H9 (cell line): ENCODE data around the gene MARCHF3. TPM values are rescaled to one million over a fixed set of nuclear protein-coding genes. Genes with fewer than 3 reads are reported as not detected.

Source experiments
- DNase-seq: peaks from one replicate; pipeline ENCODE4 v3.0.0-alpha.2; 2017
- H2AFZ ChIP-seq: one replicate; pipeline ENCODE4 v1.6.1; 2013; ENCODE audit warnings: mild to moderate bottlenecking, low read length, control low read depth, moderate library complexity
- H2AK5ac ChIP-seq: 2 replicates; pipeline ENCODE4 v1.6.1; 2013; ENCODE audit warnings: low read length, control low read depth, mixed read lengths; ENCODE audit not compliant: insufficient read length
- H2BK120ac ChIP-seq: one replicate; pipeline ENCODE4 v1.6.1; 2013; ENCODE audit warnings: low read depth, mild to moderate bottlenecking, low read length, control low read depth, inconsistent platforms; ENCODE audit not compliant: poor library complexity, severe bottlenecking
- H2BK12ac ChIP-seq: 2 replicates; pipeline ENCODE4 v1.6.1; 2013; ENCODE audit warnings: low read length, control low read depth, mixed read lengths, low read depth; ENCODE audit not compliant: insufficient read length
- H2BK15ac ChIP-seq: 2 replicates; pipeline ENCODE4 v1.6.1; 2013; ENCODE audit warnings: low read depth, low read length, control low read depth
- H2BK20ac ChIP-seq: one replicate; pipeline ENCODE4 v1.6.1; 2013; ENCODE audit warnings: low read depth, mild to moderate bottlenecking, low read length, control low read depth, inconsistent platforms; ENCODE audit not compliant: poor library complexity, severe bottlenecking
- H2BK5ac ChIP-seq: 2 replicates; pipeline ENCODE4 v1.6.1; 2013; ENCODE audit warnings: low read length, control low read depth, mixed read lengths; ENCODE audit not compliant: insufficient read length
- H3K14ac ChIP-seq: 2 replicates; pipeline ENCODE4 v1.6.1; 2013; ENCODE audit warnings: low read length, control low read depth; ENCODE audit not compliant: insufficient read depth
- H3K18ac ChIP-seq: 2 replicates; pipeline ENCODE4 v1.6.1; 2013; ENCODE audit warnings: low read depth, mild to moderate bottlenecking, mixed read lengths, low read length, control low read depth; ENCODE audit not compliant: insufficient read length
- H3K23ac ChIP-seq: 2 replicates; pipeline ENCODE4 v1.6.1; 2013; ENCODE audit warnings: low read length, control low read depth, mixed read lengths, low read depth; ENCODE audit not compliant: insufficient read length
- H3K23me2 ChIP-seq: 2 replicates; pipeline ENCODE4 v1.6.1; 2013; ENCODE audit warnings: low read depth, mild to moderate bottlenecking, mixed read lengths, low read length, control low read depth; ENCODE audit not compliant: insufficient read length, poor library complexity, severe bottlenecking
- H3K27ac ChIP-seq: 2 replicates; pipeline ENCODE4 v1.5.1; 2013; ENCODE audit warnings: low read length, control low read depth, mixed read lengths, low read depth; ENCODE audit not compliant: insufficient read length
- H3K27me3 ChIP-seq: 2 replicates; pipeline ENCODE4 v1.6.1; 2013; ENCODE audit warnings: low read length, control low read depth, inconsistent platforms; ENCODE audit not compliant: insufficient read depth
- H3K4ac ChIP-seq: 2 replicates; pipeline ENCODE4 v1.6.1; 2013; ENCODE audit warnings: low read depth, mild to moderate bottlenecking, control low read depth, inconsistent platforms, low read length, moderate library complexity
- H3K4me1 ChIP-seq: 2 replicates; pipeline ENCODE4 v1.6.1; 2013; ENCODE audit warnings: low read length, control low read depth, inconsistent platforms; ENCODE audit not compliant: insufficient read depth
- H3K4me2 ChIP-seq: 2 replicates; pipeline ENCODE4 v1.6.1; 2013; ENCODE audit warnings: low read length, control low read depth, mixed read lengths; ENCODE audit not compliant: insufficient read length, insufficient read depth
- H3K56ac ChIP-seq: 2 replicates; pipeline ENCODE4 v1.6.1; 2013; ENCODE audit warnings: low read depth, mild to moderate bottlenecking, mixed read lengths, low read length, control low read depth; ENCODE audit not compliant: insufficient read length
- H3K79me1 ChIP-seq: 2 replicates; pipeline ENCODE4 v1.6.1; 2013; ENCODE audit warnings: low read depth, mild to moderate bottlenecking, moderate library complexity, low read length, control low read depth, inconsistent platforms; ENCODE audit not compliant: insufficient read depth, poor library complexity, severe bottlenecking
- H3K79me2 ChIP-seq: 2 replicates; pipeline ENCODE4 v1.6.1; 2013; ENCODE audit warnings: low read length, control low read depth, inconsistent platforms; ENCODE audit not compliant: insufficient read depth
- H3K9ac ChIP-seq: 2 replicates; pipeline ENCODE4 v1.6.1; 2013; ENCODE audit warnings: low read length, control low read depth, mixed read lengths; ENCODE audit not compliant: insufficient read length; ENCODE audit errors: extremely low read depth
- H3K9me3 ChIP-seq: one replicate; pipeline ENCODE4 v1.6.1; 2013; ENCODE audit warnings: low read depth, low read length, inconsistent platforms; ENCODE audit not compliant: control insufficient read depth
- H3T11ph ChIP-seq: one replicate; pipeline ENCODE4 v1.6.1; 2013; ENCODE audit warnings: mild to moderate bottlenecking, low read length, control low read depth, inconsistent platforms
- H4K20me1 ChIP-seq: one replicate; pipeline ENCODE4 v1.6.1; 2013; ENCODE audit not compliant: control insufficient read depth, insufficient read length, insufficient read depth
- H4K5ac ChIP-seq: 2 replicates; pipeline ENCODE4 v1.6.1; 2013; ENCODE audit warnings: low read depth, mild to moderate bottlenecking, mixed read lengths, low read length, control low read depth; ENCODE audit not compliant: insufficient read length
- H4K8ac ChIP-seq: replicated peaks from 2 replicates; pipeline ENCODE4 v1.6.1; 2013; ENCODE audit warnings: low read length, control low read depth, mixed read lengths, low read depth; ENCODE audit not compliant: insufficient read length
- H4K91ac ChIP-seq: 2 replicates; pipeline ENCODE4 v1.6.1; 2013; ENCODE audit warnings: low read depth, mild to moderate bottlenecking, moderate library complexity, mixed read lengths, low read length, control low read depth; ENCODE audit not compliant: insufficient read length
- H3K27ac Mint-ChIP-seq, 3 experiments: 2 replicates in 2 of 3; 3 replicates in 1 of 3; pipeline ENCODE4 v1.8.0; 2020 to 2021; ENCODE audit warnings: mixed read lengths in 3 of 3, mild to moderate bottlenecking in 1 of 3, moderate library complexity in 1 of 3
- H3K27me3 Mint-ChIP-seq: 2 replicates; pipeline ENCODE4 v1.8.0; 2021; ENCODE audit warnings: low read depth, mild to moderate bottlenecking, moderate library complexity, mixed read lengths
- H3K36me3 Mint-ChIP-seq, 3 experiments: 2 replicates in 2 of 3; 3 replicates in 1 of 3; pipeline ENCODE4 v1.8.0; 2020 to 2021; ENCODE audit warnings: low read depth in 3 of 3, mixed read lengths in 3 of 3; ENCODE audit not compliant: insufficient read depth in 1 of 3
- H3K4me1 Mint-ChIP-seq, 2 experiments: 2 replicates each; pipeline ENCODE4 v1.8.0; 2020; ENCODE audit warnings: mixed read lengths in 2 of 2
- H3K4me3 Mint-ChIP-seq, 2 experiments: 2 replicates in 1 of 2; 3 replicates in 1 of 2; pipeline ENCODE4 v1.8.0; 2020 to 2021; ENCODE audit warnings: mild to moderate bottlenecking in 2 of 2, mixed read lengths in 2 of 2, moderate library complexity in 1 of 2
- H3K9me3 Mint-ChIP-seq, 2 experiments: 2 replicates in 1 of 2; 3 replicates in 1 of 2; pipeline ENCODE4 v1.8.0; 2020; ENCODE audit warnings: mild to moderate bottlenecking in 2 of 2, mixed read lengths in 2 of 2, moderate library complexity in 1 of 2
- CTCF ChIP-seq: fragments of 200-600 bp; sonication (generic); conservative IDR thresholded peaks from 3 replicates; pipeline ENCODE4 v1.8.0; 2021; ENCODE audit warnings: antibody characterized with exemption, mild to moderate bottlenecking
- WGBS: extraction: QIAGEN DNeasy Blood & Tissue Kit; methylation state at CpG from one replicate; pipeline ENCODE4 v1.1.7; 2013; ENCODE audit warnings: missing lambda C conversion rate, low lambda C conversion rate, mixed read lengths; ENCODE audit not compliant: insufficient read length; ENCODE audit errors: extremely low coverage; 5-methylcytosine and 5-hydroxymethylcytosine counted together
- total RNA-seq: library from RNA; stranded (reverse); gene quantifications from 2 replicates; pipeline ENCODE4 v1.2.1, GENCODE V29; 2021

MARCHF3 gene
- total RNA-seq, 1 experiment from 2014 or later, result 17.7 TPM

- Histone ChIP-seq H3K79me1 (no peaks in the 10 kb centered on the region), H3K27me3 (no peaks in the 10 kb centered on the region), H3K9me3 (no peaks in the 10 kb centered on the region), H4K91ac (no peak overlapping the region), H2AFZ (no peak overlapping the region), H3K18ac (no peak overlapping the region), H3T11ph (no peak overlapping the region), H3K79me2 (no peaks in the 10 kb centered on the region), H2BK120ac (no peak overlapping the region), H3K4me2 (no peak overlapping the region), H4K5ac (no peak overlapping the region), H2BK15ac (no peak overlapping the region), H2AK5ac (no peak overlapping the region), H2BK12ac (no peak overlapping the region), H3K56ac (no peak overlapping the region), H2BK20ac (no peak overlapping the region), H4K8ac (no peak overlapping the region), H3K4me1 (no peaks in the 10 kb centered on the region), H3K27ac (no peak overlapping the region), H2BK5ac (no peak overlapping the region), H3K23ac (no peak overlapping the region), H3K4ac (no peak overlapping the region), H3K9ac (no peak overlapping the region), H3K14ac (no peak overlapping the region), H3K23me2 (no peaks in the 10 kb centered on the region), H4K20me1 (no peaks in the 10 kb centered on the region)
- DNase-seq, result no peak
- no peak for TF ChIP-seq CTCF
- Mint-ChIP-seq H3K4me1 (peaks cover 16 to 18% of the 10 kb centered on the region in 2 experiments), H3K27ac (no peak overlapping the region), H3K9me3 (no peaks in the 10 kb centered on the region), H3K27me3 (no peaks in the 10 kb centered on the region), H3K36me3 (no peaks in the 10 kb centered on the region), H3K4me3 (no peak overlapping the region)
- WGBS, result no CpG with 5 or more reads among the region's 2 CpGs
These were observed 49.1 kb downstream of the MARCHF3 start for GRCh38 chr5:126981222-126981621.
